ENCODE measurements around the gene PSORS1C2. TPM values are rescaled to one million over a fixed set of nuclear protein-coding genes. Genes with fewer than 3 reads are reported as not detected.

Gene PSORS1C2
- polyA plus RNA-seq, 1 donor (not counting 4 experiments of a cell fraction or from before 2014, with no cell fraction given) = not detected

GRCh38 chr6:31175971-31176370 is 37.1 kb upstream of the PSORS1C2 start:
- H3K9me3 ChIP-seq (ENCODE audit: control insufficient read depth, low read depth, low read length) = no peaks in the 10 kb centered on the region
- FAIRE-seq (peak; percentile 39), DNase-seq (ENCODE audit: low read depth, low spot score) (no peak)
- peaks cover 17% of the 10 kb centered on the region for H3K4me1 ChIP-seq (ENCODE audit: control insufficient read depth, extremely low read depth, insufficient read depth, low read length)
- no peak overlapping the region for H3K9ac ChIP-seq (ENCODE audit: control insufficient read depth, extremely low read depth, insufficient read depth, low read length)
- H3K9me1 ChIP-seq (ENCODE audit: control insufficient read depth, extremely low read depth, insufficient read depth, low read length) = no peaks in the 10 kb centered on the region
- H3K36me3 ChIP-seq (ENCODE audit: control insufficient read depth in 2 of 2, extremely low read depth in 1 of 2, insufficient read depth in 2 of 2, low read length in 2 of 2) = no peaks in the 10 kb centered on the region
- no peak overlapping the region for H2AFZ ChIP-seq (ENCODE audit: control insufficient read depth, low read length)
- no peak overlapping the region for H3K27ac ChIP-seq (ENCODE audit: control insufficient read depth, insufficient read depth, low read length)
- TF ChIP-seq EZH2 (IDR thresholded peaks at IDR 0.05; ENCODE audit: low read length) = no peak
- no peaks in the 10 kb centered on the region for H3K27me3 ChIP-seq (ENCODE audit: control insufficient read depth, extremely low read depth, insufficient read depth, low read length)
- no peak overlapping the region for H3K4me2 ChIP-seq (ENCODE audit: control insufficient read depth, extremely low read depth, insufficient read depth, low read depth, low read length)
- no peaks in the 10 kb centered on the region for H3K79me2 ChIP-seq (ENCODE audit: control insufficient read depth, insufficient read depth, low read length)
- dilution Hi-C loops (cut with MboI; ENCODE audit: extremely low pct_ligation_motif_present, low sequenced_read_pairs) = no loop called here
- no peaks in the 10 kb centered on the region for H4K20me1 ChIP-seq (ENCODE audit: control insufficient read depth, extremely low read depth, insufficient read depth, low read length)
- H3K4me3 ChIP-seq (ENCODE audit: control insufficient read depth in 2 of 3, extremely low read depth in 1 of 3, insufficient read depth in 2 of 3, low read depth in 1 of 3, low read length in 3 of 3) = no peak overlapping the region

DNA sequence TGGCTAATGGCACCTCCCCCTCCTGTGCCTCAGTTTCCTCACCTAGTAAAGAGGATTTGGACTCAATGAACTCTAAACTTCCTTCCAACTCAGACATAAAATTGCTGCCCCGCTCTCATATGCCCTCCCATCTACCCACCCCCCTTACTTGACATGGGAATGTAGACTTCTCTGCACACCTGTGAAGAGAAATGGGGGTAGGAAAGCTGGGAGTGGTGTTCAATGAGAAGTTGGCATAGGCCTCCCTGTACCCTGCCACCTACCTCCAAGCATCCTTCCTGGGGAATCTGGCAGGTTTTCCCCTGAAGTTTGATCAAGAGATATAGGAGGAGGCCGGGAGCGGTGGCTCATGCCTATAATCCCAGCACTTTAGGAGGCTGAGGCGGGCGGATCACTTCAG is 35.5 kb upstream of the PSORS1C2 start:
- FAIRE-seq (no peak), DNase-seq (ENCODE audit: low read depth, low spot score) (no peak)
- Histone ChIP-seq H2AFZ (ENCODE audit: control insufficient read depth, low read length) (no peak overlapping the region), H3K27me3 (ENCODE audit: control insufficient read depth, extremely low read depth, insufficient read depth, low read length) (no peaks in the 10 kb centered on the region), H3K36me3 (ENCODE audit: control insufficient read depth in 2 of 2, extremely low read depth in 1 of 2, insufficient read depth in 2 of 2, low read length in 2 of 2) (no peaks in the 10 kb centered on the region), H3K4me2 (ENCODE audit: control insufficient read depth, extremely low read depth, insufficient read depth, low read depth, low read length) (no peak overlapping the region), H3K9ac (ENCODE audit: control insufficient read depth, extremely low read depth, insufficient read depth, low read length) (no peak overlapping the region), H3K9me1 (ENCODE audit: control insufficient read depth, extremely low read depth, insufficient read depth, low read length) (no peaks in the 10 kb centered on the region), H3K4me3 (ENCODE audit: control insufficient read depth in 2 of 3, extremely low read depth in 1 of 3, insufficient read depth in 2 of 3, low read depth in 1 of 3, low read length in 3 of 3) (no peak overlapping the region), H3K4me1 (ENCODE audit: control insufficient read depth, extremely low read depth, insufficient read depth, low read length) (peaks cover 22% of the 10 kb centered on the region), H3K9me3 (ENCODE audit: control insufficient read depth, low read depth, low read length) (no peaks in the 10 kb centered on the region), H4K20me1 (ENCODE audit: control insufficient read depth, extremely low read depth, insufficient read depth, low read length) (no peaks in the 10 kb centered on the region), H3K79me2 (ENCODE audit: control insufficient read depth, insufficient read depth, low read length) (no peaks in the 10 kb centered on the region), H3K27ac (ENCODE audit: control insufficient read depth, insufficient read depth, low read length) (no peak overlapping the region)
- TF ChIP-seq CTCF (optimal IDR thresholded peaks at IDR 0.05 in 1 of 3, IDR thresholded peaks at IDR 0.05 in 1 of 3, conservative IDR thresholded peaks at IDR 0.05 in 1 of 3; ENCODE audit: extremely low read depth in 1 of 3, insufficient read depth in 2 of 3, low read length in 3 of 3) = no peak
- no peak for TF ChIP-seq EZH2 (IDR thresholded peaks at IDR 0.05; ENCODE audit: low read length)
- dilution Hi-C loops (cut with MboI; ENCODE audit: extremely low pct_ligation_motif_present, low sequenced_read_pairs) = no loop called here

DNA sequence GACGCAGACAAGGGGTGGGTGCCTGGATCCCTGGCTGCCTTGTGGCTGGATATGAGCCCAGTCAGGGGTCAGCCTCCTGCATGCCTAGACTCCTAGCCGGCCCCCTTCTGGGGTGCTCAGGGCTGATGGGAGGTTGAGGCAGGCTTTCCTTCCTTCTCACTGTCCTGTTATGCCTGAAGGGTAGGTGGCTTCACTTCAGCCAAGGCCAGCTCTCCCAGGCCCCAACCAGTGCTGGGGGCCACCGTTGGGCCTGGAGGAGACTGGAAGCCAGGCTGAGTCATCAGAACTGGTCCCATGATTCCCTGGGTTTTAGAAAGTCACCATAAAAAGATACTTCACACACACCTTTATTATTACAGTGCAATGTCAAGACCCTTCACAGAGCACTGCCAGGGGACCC is 34.5 kb upstream of the PSORS1C2 start:
- Histone ChIP-seq H3K79me2 (ENCODE audit: control insufficient read depth, insufficient read depth, low read length) (no peaks in the 10 kb centered on the region), H3K9ac (ENCODE audit: control insufficient read depth, extremely low read depth, insufficient read depth, low read length) (no peak overlapping the region), H2AFZ (ENCODE audit: control insufficient read depth, low read length) (no peak overlapping the region), H3K36me3 (ENCODE audit: control insufficient read depth in 2 of 2, extremely low read depth in 1 of 2, insufficient read depth in 2 of 2, low read length in 2 of 2) (no peaks in the 10 kb centered on the region), H3K9me3 (ENCODE audit: control insufficient read depth, low read depth, low read length) (no peaks in the 10 kb centered on the region), H3K27ac (ENCODE audit: control insufficient read depth, insufficient read depth, low read length) (no peak overlapping the region), H3K4me1 (ENCODE audit: control insufficient read depth, extremely low read depth, insufficient read depth, low read length) (peaks cover 17% of the 10 kb centered on the region), H3K27me3 (ENCODE audit: control insufficient read depth, extremely low read depth, insufficient read depth, low read length) (no peaks in the 10 kb centered on the region), H3K4me2 (ENCODE audit: control insufficient read depth, extremely low read depth, insufficient read depth, low read depth, low read length) (no peak overlapping the region), H3K4me3 (ENCODE audit: control insufficient read depth in 2 of 3, extremely low read depth in 1 of 3, insufficient read depth in 2 of 3, low read depth in 1 of 3, low read length in 3 of 3) (no peak overlapping the region), H4K20me1 (ENCODE audit: control insufficient read depth, extremely low read depth, insufficient read depth, low read length) (no peaks in the 10 kb centered on the region), H3K9me1 (ENCODE audit: control insufficient read depth, extremely low read depth, insufficient read depth, low read length) (no peaks in the 10 kb centered on the region)
- DNase-seq (ENCODE audit: low read depth, low spot score) (no peak), FAIRE-seq (no peak)
- TF ChIP-seq EZH2 (IDR thresholded peaks at IDR 0.05; ENCODE audit: low read length) (no peak), CTCF (optimal IDR thresholded peaks at IDR 0.05 in 1 of 3, IDR thresholded peaks at IDR 0.05 in 1 of 3, conservative IDR thresholded peaks at IDR 0.05 in 1 of 3; ENCODE audit: extremely low read depth in 1 of 3, insufficient read depth in 2 of 3, low read length in 3 of 3) (no peak)
- dilution Hi-C loops (cut with MboI; ENCODE audit: extremely low pct_ligation_motif_present, low sequenced_read_pairs) = no loop called here

Data from keratinocyte (primary cell).